Right lobe of liver (tissue), 6 donors: ENCODE data around the gene PSME2. TPM values are rescaled to one million over a fixed set of nuclear protein-coding genes. Genes with fewer than 3 reads are reported as not detected.

Source experiments
- ATAC-seq, 4 donors: fragments of 200-7000 bp; cut with Tn5 transposase; one replicate each; pipeline ENCODE4 v1.9.1; 2020; ENCODE audit warnings: mild to moderate bottlenecking in 4 of 4, moderate library complexity in 4 of 4
- DNase-seq, 3 donors: peaks; one replicate each; pipeline ENCODE4 v3.0.0-alpha.2; 2020
- H3K27ac ChIP-seq, 3 donors: fragments of 200-600 bp; one replicate each; pipeline ENCODE4 v1.8.0; 2022
- H3K27me3 ChIP-seq, 2 donors: fragments of 200-600 bp; one replicate each; pipeline ENCODE4 v1.8.0; 2022
- H3K36me3 ChIP-seq, 4 donors: fragments of 200-600 bp; sonication (generic) in 1 of 4; one replicate each; pipeline versions ENCODE4 v1.5.1 to v1.8.0; 2017 to 2022; ENCODE audit warnings: control low read depth in 1 of 4
- H3K4me1 ChIP-seq, 4 donors: fragments of 200-600 bp; sonication (generic) in 1 of 4; one replicate each; pipeline versions ENCODE4 v1.5.1 to v1.8.0; 2017 to 2022; ENCODE audit warnings: control low read depth in 1 of 4
- H3K4me3 ChIP-seq, 3 donors: fragments of 200-600 bp; one replicate each; pipeline ENCODE4 v1.8.0; 2022
- H3K9me3 ChIP-seq, 4 donors: fragments of 200-600 bp; sonication (generic) in 1 of 4; one replicate each; pipeline versions ENCODE4 v1.5.1 to v1.8.0; 2017 to 2022; ENCODE audit warnings: control low read depth in 1 of 4
- CTCF ChIP-seq, 4 donors: fragments of 200-600 bp in 3 of 4; fragments of 450-650 bp in 1 of 4; IDR thresholded peaks; one replicate each; pipeline versions ENCODE4 v1.5.1 to v1.8.0; 2016 to 2022; ENCODE audit warnings: antibody characterized with exemption in 4 of 4, mild to moderate bottlenecking in 2 of 4
- POLR2A ChIP-seq: fragments of 450-650 bp; IDR thresholded peaks from one replicate; pipeline ENCODE4 v1.6.1; 2017; ENCODE audit warnings: antibody characterized with exemption, mild to moderate bottlenecking
- WGBS: methylation state at CpG from one replicate; pipeline ENCODE4 v1.1.6; 2018; ENCODE audit warnings: low coverage, low lambda C conversion rate; ENCODE audit not compliant: insufficient coverage; ENCODE audit errors: missing lambda C conversion rate; 5-methylcytosine and 5-hydroxymethylcytosine counted together
- intact Hi-C, 2 donors: fragments of 100-400 bp; cut with DNase I; formaldehyde crosslinking; loops; one replicate each; pipeline versions ENCODE4 v1.11.2 to v1.14.1; 2022
- total RNA-seq, 6 experiments: library from RNA; depleted of rRNA in 2 of 6; stranded (reverse); fragments of >200 nt in 2 of 6; fragmentation: NEBNext Ultra II Directional in 3 of 6; extraction: Animal tissue kit (Norgen Biotek cat#: 25700) in 3 of 6; gene quantifications; one replicate each; pipeline versions ENCODE4 v1.1.0 to v1.2.4, GENCODE V29; 2016 to 2023
- donor health status: DM: no; HTN: yes; CAD: no.
- donor health status: DM: no; HTN: no; CAD: no.
- donor health status: DM: no; HTN: no; CAD: no.
- donor health status: DM: no; HTN: yes; CAD: no.
- donor health status: DM: no; HTN: yes; CAD: no.

Gene PSME2
- total RNA-seq, 6 experiments from 2014 or later = 66.1 to 142 (median 110) TPM

GRCh38 chr14:24145219-24145618 is 1.2 kb downstream of the PSME2 start:
- ATAC-seq (no peak), DNase-seq (no peak)
- Histone ChIP-seq H3K27me3 (no peaks in the 10 kb centered on the region), H3K27ac (no peak overlapping the region), H3K4me1 (peaks cover 0 to 25% (median 7%) of the 10 kb centered on the region in 4 donors), H3K36me3 (peaks cover 0 to 26% (median 6%) of the 10 kb centered on the region in 4 donors), H3K9me3 (no peaks in the 10 kb centered on the region), H3K4me3 (peak overlapping the region in 1 of 3 donors; percentile 86)
- TF ChIP-seq CTCF (IDR thresholded peaks at IDR 0.05) (no peak), POLR2A (no peak)
- intact Hi-C loops = no loop called here
- 75% methylated on average over 1 of the region's 2 CpGs for WGBS

- peaks cover 0 to 32% (median 9%) of the 10 kb centered on the region in 4 donors for H3K4me1 ChIP-seq
- DNase-seq = no peak
- intact Hi-C loops = no loop called here
Observed at GRCh38 chr14:24144451-24144850, 2.0 kb downstream of the PSME2 start.

GRCh38 chr14:24143511-24143910 is 2.9 kb downstream of the PSME2 start:
- Histone ChIP-seq H3K36me3 (peaks cover 0 to 25% (median 5%) of the 10 kb centered on the region in 4 donors), H3K27me3 (no peaks in the 10 kb centered on the region), H3K4me1 (peaks cover 0 to 39% (median 9%) of the 10 kb centered on the region in 4 donors), H3K27ac (no peak overlapping the region), H3K4me3 (no peak overlapping the region), H3K9me3 (no peaks in the 10 kb centered on the region)
- ATAC-seq (no peak), DNase-seq (peak in 1 of 3 donors; percentile 23)
- intact Hi-C loops = no loop called here
- 100% methylated on average over 2 of the region's 2 CpGs for WGBS
- TF ChIP-seq POLR2A (no peak), CTCF (IDR thresholded peaks at IDR 0.05) (no peak)

More at GRCh38 chr14:24144451-24144850, 2.0 kb downstream of the PSME2 start:
- no peaks in the 10 kb centered on the region for H3K27me3 ChIP-seq
- no peak overlapping the region for H3K4me3 ChIP-seq
- peaks cover 0 to 23% (median 3%) of the 10 kb centered on the region in 4 donors for H3K36me3 ChIP-seq
- no peak overlapping the region for H3K27ac ChIP-seq
- no peaks in the 10 kb centered on the region for H3K9me3 ChIP-seq
- TF ChIP-seq CTCF (IDR thresholded peaks at IDR 0.05) = no peak
- TF ChIP-seq POLR2A = no peak
- WGBS = 100% methylated on average over 1 of the region's 1 CpG
- no peak for ATAC-seq

GRCh38 chr14:24141097-24141880 is 5.1 kb downstream of the PSME2 start, which contains the start of gene EMC9:
TSS of gene EMC9 (minus strand) at chr14:24141591. CDS start at chr14:24141304, 287 bp downstream.
- Histone ChIP-seq H3K4me1 (peaks cover 0 to 47% (median 9%) of the 10 kb centered on the region in 4 donors), H3K36me3 (peaks cover 0 to 32% (median 6%) of the 10 kb centered on the region in 4 donors), H3K4me3 (peak within 1 kb of the TSS; percentile 70 to 81 (median 75)), H3K27ac (peak within 1 kb of the TSS; percentile 57 to 81 (median 77)), H3K9me3 (no peaks in the 10 kb centered on the region), H3K27me3 (no peaks in the 10 kb centered on the region)
- TF ChIP-seq POLR2A (peak; percentile 86), CTCF (IDR thresholded peaks at IDR 0.05) (peak; percentile 28 to 82 (median 41))
- DNase-seq = peak; percentile 100
- WGBS = under 1% methylated on average over 26 of the region's 65 CpGs
- intact Hi-C loops = no loop called here
- ATAC-seq = peak; percentile 89 to 95 (median 92)
